Suprapubic skin (tissue), 4 donors: ENCODE results near the gene MAVS. TPM values are rescaled to one million over a fixed set of nuclear protein-coding genes. Genes with fewer than 3 reads are reported as not detected.
"Not testable (repeated sequence)": the region's sequence is repeated elsewhere in the genome, so short reads cannot be mapped to it uniquely, and the experiment has no call there.

ENCODE experiments used
- DNase-seq, 2 donors: peaks; one replicate each; pipeline ENCODE4 v3.0.0-alpha.2; 2019; ENCODE audit warnings: low spot score in 2 of 2
- H3K27ac ChIP-seq: fragments of 200-600 bp; sonication (generic); one replicate; pipeline ENCODE4 v1.5.1; 2019
- H3K27me3 ChIP-seq: fragments of 200-600 bp; sonication (generic); one replicate; pipeline ENCODE4 v1.5.1; 2019
- H3K36me3 ChIP-seq: fragments of 200-600 bp; sonication (generic); one replicate; pipeline ENCODE4 v1.5.1; 2019
- H3K4me1 ChIP-seq: fragments of 200-600 bp; sonication (generic); one replicate; pipeline ENCODE4 v1.5.1; 2019
- H3K4me3 ChIP-seq: fragments of 200-600 bp; sonication (generic); one replicate; pipeline ENCODE4 v1.5.1; 2019; ENCODE audit warnings: mild to moderate bottlenecking
- H3K9me3 ChIP-seq: fragments of 200-600 bp; sonication (generic); one replicate; pipeline ENCODE4 v1.5.1; 2019
- CTCF ChIP-seq, 2 donors: fragments of 200-600 bp in 1 of 2; fragments of 450-650 bp in 1 of 2; sonication (generic) in 1 of 2; IDR thresholded peaks; one replicate each; pipeline ENCODE4 v1.5.1; 2016 to 2019; ENCODE audit warnings: antibody characterized with exemption in 2 of 2, mild to moderate bottlenecking in 1 of 2, moderate library complexity in 1 of 2
- EP300 ChIP-seq: sonication (generic); formaldehyde crosslinking; IDR thresholded peaks from one replicate; pipeline ENCODE4 v1.6.1; 2017; ENCODE audit warnings: antibody characterized with exemption
- POLR2A ChIP-seq, 2 donors: fragments of 450-650 bp; IDR thresholded peaks; one replicate each; pipeline ENCODE4 v1.6.1; 2017; ENCODE audit warnings: antibody characterized with exemption in 2 of 2, mild to moderate bottlenecking in 2 of 2, moderate library complexity in 2 of 2
- POLR2AphosphoS5 ChIP-seq, 3 donors: sonication (generic); formaldehyde crosslinking; IDR thresholded peaks; one replicate each; pipeline ENCODE4 v1.6.1; 2017; ENCODE audit warnings: antibody characterized with exemption in 3 of 3
- WGBS: methylation state at CpG from one replicate; pipeline ENCODE4 v1.1.5; 2018; 5-methylcytosine and 5-hydroxymethylcytosine counted together
- total RNA-seq, 4 donors: library from RNA; depleted of rRNA; stranded (reverse); fragments of >200 nt; gene quantifications; one replicate each; pipeline ENCODE4 v1.1.0, GENCODE V29; 2016

The MAVS gene
- total RNA-seq, 4 donors from 2014 or later: 29.1 to 50.0 (median 39.1) TPM

- Histone ChIP-seq H3K36me3 (peaks cover 11% of the 10 kb centered on the region), H3K9me3 (no peaks in the 10 kb centered on the region), H3K27ac (no peak overlapping the region), H3K27me3 (no peaks in the 10 kb centered on the region), H3K4me3 (no peak overlapping the region), H3K4me1 (peaks cover 38% of the 10 kb centered on the region)
- TF ChIP-seq EP300: no peak
- TF ChIP-seq CTCF (IDR thresholded peaks at IDR 0.05): no peak
- TF ChIP-seq POLR2A (IDR thresholded peaks at IDR 0.05): no peak
- DNase-seq: no peak
- WGBS: 58% methylated on average over 2 of the region's 2 CpGs
These were observed 57.6 kb downstream of the MAVS start for GRCh38 chr20:3904224-3904623.

- Histone ChIP-seq H3K36me3 (peaks cover 17% of the 10 kb centered on the region), H3K27me3 (no peaks in the 10 kb centered on the region), H3K9me3 (no peaks in the 10 kb centered on the region), H3K4me3 (no peak overlapping the region), H3K27ac (no peak overlapping the region), H3K4me1 (peaks cover 36% of the 10 kb centered on the region)
- 79% methylated on average over 5 of the region's 5 CpGs for WGBS
- no peak for DNase-seq
- TF ChIP-seq POLR2A (IDR thresholded peaks at IDR 0.05) (no peak), POLR2AphosphoS5 (IDR thresholded peaks at IDR 0.05) (no peak)
These were observed 58.2 kb downstream of the MAVS start for GRCh38 chr20:3904857-3905256.

GRCh38 chr20:3906744-3907721 lies 60.4 kb downstream of the MAVS start:
- DNase-seq, H3K27ac ChIP-seq, H3K4me3 ChIP-seq, H3K27me3 ChIP-seq, H3K9me3 ChIP-seq: not testable (repeated sequence)
- H3K4me1 ChIP-seq: peaks cover 15% of the 10 kb centered on the region
- 88% methylated on average over 17 of the region's 17 CpGs for WGBS
- H3K36me3 ChIP-seq: peaks cover 30% of the 10 kb centered on the region

GRCh38 chr20:3908667-3909066 lies 62.0 kb downstream of the MAVS start:
- no peak overlapping the region for H3K27ac ChIP-seq
- 82% methylated on average over 4 of the region's 4 CpGs for WGBS
- no peaks in the 10 kb centered on the region for H3K27me3 ChIP-seq
- TF ChIP-seq POLR2A (IDR thresholded peaks at IDR 0.05): no peak
- TF ChIP-seq POLR2AphosphoS5 (IDR thresholded peaks at IDR 0.05): no peak
- no peak for TF ChIP-seq EP300
- TF ChIP-seq CTCF (IDR thresholded peaks at IDR 0.05): no peak
- H3K36me3 ChIP-seq: peaks cover 44% of the 10 kb centered on the region
- H3K4me3 ChIP-seq: no peak overlapping the region
- peaks cover 8% of the 10 kb centered on the region for H3K4me1 ChIP-seq
- H3K9me3 ChIP-seq: no peaks in the 10 kb centered on the region
- DNase-seq: no peak

GRCh38 chr20:3909952-3910366 lies 63.3 kb downstream of the MAVS start:
- no peak overlapping the region for H3K4me3 ChIP-seq
- TF ChIP-seq POLR2AphosphoS5 (IDR thresholded peaks at IDR 0.05) (no peak), EP300 (no peak), POLR2A (IDR thresholded peaks at IDR 0.05) (no peak), CTCF (IDR thresholded peaks at IDR 0.05) (no peak)
- no peaks in the 10 kb centered on the region for H3K9me3 ChIP-seq
- peaks cover 2% of the 10 kb centered on the region for H3K4me1 ChIP-seq
- no peak for DNase-seq
- no peak overlapping the region for H3K27ac ChIP-seq
- no peaks in the 10 kb centered on the region for H3K27me3 ChIP-seq
- H3K36me3 ChIP-seq: peaks cover 56% of the 10 kb centered on the region

- Histone ChIP-seq H3K4me1 (no peaks in the 10 kb centered on the region), H3K36me3 (peaks cover 59% of the 10 kb centered on the region), H3K4me3 (no peak overlapping the region), H3K27ac (no peak overlapping the region), H3K27me3 (no peaks in the 10 kb centered on the region), H3K9me3 (no peaks in the 10 kb centered on the region)
- DNase-seq: no peak
- 69% methylated on average over 2 of the region's 2 CpGs for WGBS
- TF ChIP-seq EP300: no peak
- no peak for TF ChIP-seq POLR2AphosphoS5 (IDR thresholded peaks at IDR 0.05)
- TF ChIP-seq POLR2A (IDR thresholded peaks at IDR 0.05): no peak
- no peak for TF ChIP-seq CTCF (IDR thresholded peaks at IDR 0.05)
These were observed 64.2 kb downstream of the MAVS start for GRCh38 chr20:3910853-3911252.
